NCI-H510A (cell line): ENCODE measurements around the gene EXOC8.
"Not testable (repeated sequence)": the region's sequence is repeated elsewhere in the genome, so short reads cannot be mapped to it uniquely, and the experiment has no call there.

Experiments
- DNase-seq: peaks from one replicate; lab custom pipeline; 2025; lab: John Stamatoyannopoulos, UW

EXOC8 gene

GRCh38 chr1:231353086-231353485, 15.4 kb upstream of the EXOC8 start:
- no peak for DNase-seq

- DNase-seq: no peak
These were observed 14.2 kb upstream of the EXOC8 start for GRCh38 chr1:231351816-231352215.

- DNase-seq: not testable (repeated sequence)
These were observed 11.2 kb upstream of the EXOC8 start for GRCh38 chr1:231348856-231349255.

GRCh38 chr1:231348442-231348841, 10.8 kb upstream of the EXOC8 start:
- DNase-seq: no peak

GRCh38 chr1:231347961-231348360, 10.3 kb upstream of the EXOC8 start:
- DNase-seq: no peak

GRCh38 chr1:231340328-231341013, 2.8 kb upstream of the EXOC8 start:
- DNase-seq: no peak

GRCh38 chr1:231338270-231339128, 847 bp upstream of the EXOC8 start, which contains the start of gene SPRTN:
Gene SPRTN (plus strand): TSS chr1:231338293. CDS start chr1:231338384, 91 bp downstream.
- DNase-seq: no peak

- DNase-seq: no peak
These were observed 595 bp downstream of the EXOC8 start for GRCh38 chr1:231337043-231337471.

- no peak for DNase-seq
These were observed 1.7 kb downstream of the EXOC8 start for GRCh38 chr1:231335663-231336602.

- DNase-seq: no peak
These were observed 2.7 kb downstream of the EXOC8 start for GRCh38 chr1:231334952-231335351.

GRCh38 chr1:231334079-231334666, 3.5 kb downstream of the EXOC8 start:
- no peak for DNase-seq

GRCh38 chr1:231332761-231333160, 4.9 kb downstream of the EXOC8 start:
- DNase-seq: no peak

GRCh38 chr1:231329483-231329882, 8.2 kb downstream of the EXOC8 start:
- no peak for DNase-seq

- no peak for DNase-seq
These were observed 10.0 kb downstream of the EXOC8 start for GRCh38 chr1:231327617-231328016.

GRCh38 chr1:231326248-231326647, 11.4 kb downstream of the EXOC8 start:
- DNase-seq: no peak

GRCh38 chr1:231324660-231325059, 13.0 kb downstream of the EXOC8 start:
- DNase-seq: no peak

- no peak for DNase-seq
These were observed 14.6 kb downstream of the EXOC8 start for GRCh38 chr1:231322880-231323530.

- DNase-seq: no peak
These were observed 18.6 kb downstream of the EXOC8 start for GRCh38 chr1:231319080-231319479.

GRCh38 chr1:231318568-231318967, 19.1 kb downstream of the EXOC8 start:
- no peak for DNase-seq

- no peak for DNase-seq
These were observed 19.7 kb downstream of the EXOC8 start for GRCh38 chr1:231318015-231318355.

GRCh38 chr1:231317306-231318014, 20.2 kb downstream of the EXOC8 start:
- DNase-seq: no peak
